Caco-2 (cell line): ENCODE results near the gene TDP1. TPM values are rescaled to one million over a fixed set of nuclear protein-coding genes. Genes with fewer than 3 reads are reported as not detected.

ENCODE experiments used
- BruUV-seq: library from RNA; stranded (reverse); fragments of 400-500 nt; replicated peaks from 2 replicates; lab custom pipeline; 2021; lab: Mats Ljungman, UMichigan
- CTCF ChIA-PET: fragments of 300-600 bp; sonication (Branson Sonifier 250); formaldehyde crosslinking; loops from one replicate; lab custom pipeline; 2022; ENCODE audit warnings: antibody characterized with exemption; lab: Charles Lee
- POLR2A ChIA-PET: fragments of 300-600 bp; sonication (Branson Sonifier 250); formaldehyde crosslinking; loops from one replicate; lab custom pipeline; 2022; ENCODE audit warnings: antibody characterized with exemption; lab: Charles Lee
- DNase-seq, 2 experiments: peaks; one replicate each; pipeline versions ENCODE4 v3.0.0 to v3.0.0-alpha.2; 2020 to 2022
- H3K27me3 ChIP-seq: replicated peaks from 2 replicates; pipeline ENCODE4 v1.6.0; 2011; ENCODE audit warnings: low read length; ENCODE audit not compliant: control insufficient read depth, insufficient read depth
- H3K36me3 ChIP-seq: 2 replicates; pipeline ENCODE4 v1.5.1; 2011; ENCODE audit warnings: low read length; ENCODE audit not compliant: control insufficient read depth, insufficient read depth
- H3K4me1 ChIP-seq: fragments of 250-450 bp; sonication (Bioruptor Pico); 2 replicates; pipeline ENCODE4 v1.5.1; 2020; ENCODE audit warnings: mild to moderate bottlenecking
- H3K4me3 ChIP-seq: 2 replicates; pipeline ENCODE4 v1.5.1; 2011; ENCODE audit warnings: low read depth, mild to moderate bottlenecking, control low read depth, low read length
- H3K9me3 ChIP-seq: fragments of 250-450 bp; sonication (Bioruptor Pico); 2 replicates; pipeline ENCODE4 v1.5.1; 2020; ENCODE audit warnings: mild to moderate bottlenecking, moderate library complexity
- H3K27ac Mint-ChIP-seq: one replicate; pipeline ENCODE4 v1.8.0; 2022; ENCODE audit warnings: mixed read lengths; ENCODE audit not compliant: unreplicated experiment
- H3K27me3 Mint-ChIP-seq: one replicate; pipeline ENCODE4 v1.8.0; 2022; ENCODE audit warnings: mixed read lengths; ENCODE audit not compliant: insufficient read depth, unreplicated experiment
- H3K36me3 Mint-ChIP-seq: one replicate; pipeline ENCODE4 v1.8.0; 2022; ENCODE audit warnings: mild to moderate bottlenecking, mixed read lengths; ENCODE audit not compliant: insufficient read depth, unreplicated experiment
- H3K4me1 Mint-ChIP-seq: one replicate; pipeline ENCODE4 v1.8.0; 2022; ENCODE audit warnings: low read depth, mixed read lengths; ENCODE audit not compliant: unreplicated experiment
- H3K4me3 Mint-ChIP-seq: one replicate; pipeline ENCODE4 v1.8.0; 2022; ENCODE audit warnings: mild to moderate bottlenecking, moderate library complexity, mixed read lengths; ENCODE audit not compliant: unreplicated experiment
- H3K9me3 Mint-ChIP-seq: one replicate; pipeline ENCODE4 v1.8.0; 2022; ENCODE audit warnings: mixed read lengths; ENCODE audit not compliant: unreplicated experiment
- intact Hi-C: fragments of 100-400 bp; cut with micrococcal nuclease; formaldehyde crosslinking; loops from one replicate; pipeline ENCODE4 v1.10.0; 2022; ENCODE audit not compliant: unreplicated experiment
- total RNA-seq: library from RNA; stranded (reverse); gene quantifications from 2 replicates; pipeline ENCODE4 v1.2.3, GENCODE V29; 2022
- TF ChIP-seq, protein P1 (sequence below), 2 experiments: fragments of 200-600 bp in 1 of 2; IDR thresholded peaks; 1 replicate in 1 of 2; 2 replicates in 1 of 2; pipeline versions ENCODE4 v1.5.1 to v1.8.0; 2011 to 2022; ENCODE audit warnings: antibody characterized with exemption in 1 of 2, control low read depth in 1 of 2, inconsistent platforms in 1 of 2, low read depth in 1 of 2, low read length in 1 of 2, mild to moderate bottlenecking in 1 of 2, moderate library complexity in 1 of 2; ENCODE audit not compliant: insufficient read depth in 1 of 2, severe bottlenecking in 1 of 2, unreplicated experiment in 1 of 2

TDP1 gene
- total RNA-seq, 1 experiment from 2014 or later = 29.0 TPM

DNA sequence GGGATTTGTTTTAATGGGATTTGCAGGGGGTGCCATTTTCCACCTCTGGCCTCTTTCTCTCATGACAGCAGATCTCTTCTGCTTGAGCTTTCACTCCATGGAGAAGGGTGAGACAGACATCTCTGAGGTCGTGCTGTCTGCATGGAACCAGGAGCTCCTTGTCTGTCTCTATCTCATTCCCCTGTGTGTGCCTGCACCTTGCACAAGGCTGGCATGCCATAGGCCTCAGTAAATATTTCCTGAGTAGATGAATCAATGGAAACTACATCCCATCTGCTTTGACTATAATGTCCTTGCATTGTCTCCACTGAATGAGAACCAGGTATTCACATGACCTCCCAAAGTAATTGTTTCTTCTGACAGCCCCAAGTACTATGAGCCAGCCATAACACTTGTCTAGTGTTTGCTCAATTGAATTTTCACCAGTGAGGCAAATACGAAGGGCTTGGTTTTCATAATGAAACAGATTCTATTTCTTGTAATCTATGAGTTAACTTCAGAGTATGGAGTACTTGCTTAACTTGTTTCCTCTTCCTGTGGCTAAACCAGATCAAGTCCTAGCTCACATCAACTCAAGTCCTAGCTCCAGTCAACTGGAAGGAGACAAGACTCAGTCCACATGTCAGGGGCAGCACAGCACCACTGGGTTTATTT lies 138.3 kb downstream of the TDP1 start:
- Mint-ChIP-seq H3K27me3 (peaks cover 4% of the 10 kb centered on the region), H3K9me3 (no peaks in the 10 kb centered on the region), H3K4me3 (no peak overlapping the region), H3K27ac (no peak overlapping the region), H3K36me3 (no peaks in the 10 kb centered on the region), H3K4me1 (no peaks in the 10 kb centered on the region)
- POLR2A ChIA-PET = no interaction called here
- CTCF ChIA-PET = no interaction called here
- no peaks in the 10 kb centered on the region for H3K36me3 ChIP-seq
- BruUV-seq = no TSS peak
- no peak for DNase-seq
- no peaks in the 10 kb centered on the region for H3K27me3 ChIP-seq
- H3K4me3 ChIP-seq = no peak overlapping the region
- no peaks in the 10 kb centered on the region for H3K9me3 ChIP-seq
- TF ChIP-seq, protein P1, sequence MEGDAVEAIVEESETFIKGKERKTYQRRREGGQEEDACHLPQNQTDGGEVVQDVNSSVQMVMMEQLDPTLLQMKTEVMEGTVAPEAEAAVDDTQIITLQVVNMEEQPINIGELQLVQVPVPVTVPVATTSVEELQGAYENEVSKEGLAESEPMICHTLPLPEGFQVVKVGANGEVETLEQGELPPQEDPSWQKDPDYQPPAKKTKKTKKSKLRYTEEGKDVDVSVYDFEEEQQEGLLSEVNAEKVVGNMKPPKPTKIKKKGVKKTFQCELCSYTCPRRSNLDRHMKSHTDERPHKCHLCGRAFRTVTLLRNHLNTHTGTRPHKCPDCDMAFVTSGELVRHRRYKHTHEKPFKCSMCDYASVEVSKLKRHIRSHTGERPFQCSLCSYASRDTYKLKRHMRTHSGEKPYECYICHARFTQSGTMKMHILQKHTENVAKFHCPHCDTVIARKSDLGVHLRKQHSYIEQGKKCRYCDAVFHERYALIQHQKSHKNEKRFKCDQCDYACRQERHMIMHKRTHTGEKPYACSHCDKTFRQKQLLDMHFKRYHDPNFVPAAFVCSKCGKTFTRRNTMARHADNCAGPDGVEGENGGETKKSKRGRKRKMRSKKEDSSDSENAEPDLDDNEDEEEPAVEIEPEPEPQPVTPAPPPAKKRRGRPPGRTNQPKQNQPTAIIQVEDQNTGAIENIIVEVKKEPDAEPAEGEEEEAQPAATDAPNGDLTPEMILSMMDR (IDR thresholded peaks at IDR 0.05; ENCODE audit: insufficient read depth in 1 of 2, low read depth in 1 of 2, low read length in 1 of 2, severe bottlenecking in 1 of 2, unreplicated experiment in 1 of 2) = no peak
- no peaks in the 10 kb centered on the region for H3K4me1 ChIP-seq
- intact Hi-C loops = no loop called here

Other genes starting within 250 kb of the TDP1 start
- 33.1 and 36.2 TPM in 2 replicates for gene EFCAB11, start 1.2 kb upstream of the TDP1 start, total RNA-seq
- gene KCNK13, start 106.1 kb downstream of the TDP1 start, total RNA-seq = not detected in 2 replicates